ENCODE data around the gene ZNF830. TPM values are rescaled to one million over a fixed set of nuclear protein-coding genes. Genes with fewer than 3 reads are reported as not detected.

ZNF830 gene
- total RNA-seq, 1 experiment from 2014 or later, result 11.1 TPM

DNA sequence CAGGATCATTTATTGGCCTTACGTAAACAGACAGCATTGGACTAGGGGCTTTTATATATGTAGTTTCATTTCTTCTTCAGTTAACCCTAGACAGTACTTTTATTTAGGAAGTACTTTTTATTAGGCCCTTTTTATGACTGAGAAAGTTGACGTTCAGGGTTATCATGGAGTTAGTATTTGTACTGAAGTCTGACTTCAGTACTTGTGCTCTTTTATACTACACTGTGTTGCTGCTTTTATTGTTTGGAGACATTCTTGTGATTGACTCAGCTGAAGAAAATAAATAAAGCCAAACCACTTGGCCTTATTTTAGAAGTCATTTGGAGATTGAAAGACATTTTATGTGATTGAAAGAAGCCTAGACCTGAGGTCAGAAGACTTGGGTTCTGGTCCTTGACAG is 25.9 kb downstream of the ZNF830 start:
- Histone ChIP-seq H3K27ac (ENCODE audit: low read depth, low read length) (no peak overlapping the region), H3K79me2 (ENCODE audit: insufficient read depth, low read length) (peaks cover 16% of the 10 kb centered on the region; the same call in 1 of the 2 replicates), H3K4me3 (replicated peaks in 1 of 2; ENCODE audit: low read depth in 1 of 2, low read length in 2 of 2) (no peak overlapping the region), H4K20me1 (ENCODE audit: insufficient read depth) (no peaks in the 10 kb centered on the region), H3K9me2 (ENCODE audit: insufficient read depth) (no peaks in the 10 kb centered on the region), H3K9me3 (ENCODE audit: control insufficient read depth in 1 of 2, insufficient read depth in 1 of 2, low read depth in 1 of 2, low read length in 2 of 2) (no peaks in the 10 kb centered on the region), H3K27me3 (ENCODE audit: insufficient read depth, low read length) (no peaks in the 10 kb centered on the region), H3K4me2 (ENCODE audit: low read length) (no peak overlapping the region), H3K4me1 (ENCODE audit: control insufficient read depth in 1 of 2, insufficient read depth in 2 of 2, low read length in 2 of 2) (no peaks in the 10 kb centered on the region), H3K36me3 (ENCODE audit: control insufficient read depth in 1 of 2, insufficient read depth in 2 of 2, low read length in 2 of 2) (peaks cover 28 to 38% of the 10 kb centered on the region in 2 experiments; a peak in 3 of 4 replicates), H2AFZ (ENCODE audit: low read depth, low read length, poor library complexity, severe bottlenecking) (no peak overlapping the region), H3K9ac (ENCODE audit: low read length) (no peak overlapping the region)
- no peak for DNase-seq (ENCODE audit: low read depth, low spot score)
- RAD21 ChIA-PET (ENCODE audit: low non-redundant PET in 1 of 2, low total read pairs in 2 of 2, uncharacterized antibody in 2 of 2, unreplicated experiment in 2 of 2), result no interaction called here
- CTCF ChIA-PET, result no interaction called here
- TF ChIP-seq RAD21 (IDR thresholded peaks at IDR 0.05; ENCODE audit: low read depth) (no peak), FOSL1 (IDR thresholded peaks at IDR 0.05; ENCODE audit: low read depth) (no peak), CEBPB (IDR thresholded peaks at IDR 0.05; ENCODE audit: low read depth) (no peak), SP1 (IDR thresholded peaks at IDR 0.05; ENCODE audit: low read depth) (no peak), YY1 (IDR thresholded peaks at IDR 0.05; ENCODE audit: extremely low read depth, insufficient replicate concordance, low read depth, low read length) (no peak), SRF (IDR thresholded peaks at IDR 0.05; ENCODE audit: low read depth) (no peak), SIN3A (IDR thresholded peaks at IDR 0.05; ENCODE audit: low read depth) (no peak), POLR2AphosphoS5 (IDR thresholded peaks at IDR 0.05; ENCODE audit: low read depth, low read length) (no peak), ZNF274 (IDR thresholded peaks at IDR 0.05; ENCODE audit: low read depth, low read length) (no peak), EGR1 (IDR thresholded peaks at IDR 0.05; ENCODE audit: low read depth) (no peak), EZH2phosphoT487 (IDR thresholded peaks at IDR 0.05; ENCODE audit: borderline replicate concordance) (no peak), ZFX (IDR thresholded peaks at IDR 0.05) (no peak)
- TF ChIP-seq, protein P1, sequence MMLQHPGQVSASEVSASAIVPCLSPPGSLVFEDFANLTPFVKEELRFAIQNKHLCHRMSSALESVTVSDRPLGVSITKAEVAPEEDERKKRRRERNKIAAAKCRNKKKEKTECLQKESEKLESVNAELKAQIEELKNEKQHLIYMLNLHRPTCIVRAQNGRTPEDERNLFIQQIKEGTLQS (IDR thresholded peaks at IDR 0.05), result no peak
- TF ChIP-seq, protein P2, sequence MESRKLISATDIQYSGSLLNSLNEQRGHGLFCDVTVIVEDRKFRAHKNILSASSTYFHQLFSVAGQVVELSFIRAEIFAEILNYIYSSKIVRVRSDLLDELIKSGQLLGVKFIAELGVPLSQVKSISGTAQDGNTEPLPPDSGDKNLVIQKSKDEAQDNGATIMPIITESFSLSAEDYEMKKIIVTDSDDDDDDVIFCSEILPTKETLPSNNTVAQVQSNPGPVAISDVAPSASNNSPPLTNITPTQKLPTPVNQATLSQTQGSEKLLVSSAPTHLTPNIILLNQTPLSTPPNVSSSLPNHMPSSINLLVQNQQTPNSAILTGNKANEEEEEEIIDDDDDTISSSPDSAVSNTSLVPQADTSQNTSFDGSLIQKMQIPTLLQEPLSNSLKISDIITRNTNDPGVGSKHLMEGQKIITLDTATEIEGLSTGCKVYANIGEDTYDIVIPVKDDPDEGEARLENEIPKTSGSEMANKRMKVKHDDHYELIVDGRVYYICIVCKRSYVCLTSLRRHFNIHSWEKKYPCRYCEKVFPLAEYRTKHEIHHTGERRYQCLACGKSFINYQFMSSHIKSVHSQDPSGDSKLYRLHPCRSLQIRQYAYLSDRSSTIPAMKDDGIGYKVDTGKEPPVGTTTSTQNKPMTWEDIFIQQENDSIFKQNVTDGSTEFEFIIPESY (IDR thresholded peaks at IDR 0.05; ENCODE audit: extremely low read depth, insufficient replicate concordance, low read length), result no peak
- intact Hi-C loops (cut with micrococcal nuclease), result no loop called here
- BruUV-seq (replicated peaks), result no TSS peak
- POLR2A ChIA-PET, result no interaction called here
- no peak for ATAC-seq
